Measurements from ENCODE around the gene AXIN1. TPM values are rescaled to one million over a fixed set of nuclear protein-coding genes. Genes with fewer than 3 reads are reported as not detected.

The AXIN1 gene
- total and polyA plus RNA-seq, 9 of the 15 experiments (the other 6 are each of a cell fraction or from before 2014, with no cell fraction given), result 0.42 to 58.0 (median 25.9) TPM

DNA sequence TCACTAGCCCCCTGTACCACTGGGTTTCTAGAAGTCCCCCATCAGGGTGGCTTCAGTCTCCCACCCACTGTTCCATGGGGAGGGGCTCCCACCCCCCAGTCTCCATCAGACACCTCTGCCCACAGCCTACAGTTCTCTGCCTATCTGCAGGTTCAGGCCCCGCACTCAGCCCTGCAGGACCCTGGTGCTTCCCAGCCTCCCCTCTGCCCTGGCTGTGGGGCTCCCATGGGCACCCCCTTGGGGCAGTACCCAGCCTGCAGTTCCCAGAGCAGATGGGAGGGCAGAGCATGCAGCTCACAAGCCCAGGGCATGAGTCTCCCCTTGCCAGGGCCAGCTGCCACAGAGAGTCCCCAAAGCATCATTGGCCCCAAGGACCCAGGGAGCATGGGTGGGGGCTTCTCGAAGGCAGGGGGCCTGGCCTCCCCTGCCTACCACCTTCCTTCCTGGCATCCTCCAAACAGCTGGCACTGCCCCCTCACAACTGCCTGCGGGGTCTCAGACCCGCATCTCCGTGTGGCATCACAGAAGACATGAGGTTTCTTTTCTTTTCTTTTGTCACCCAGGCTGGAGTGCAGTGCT is 20.6 kb upstream of the AXIN1 start:
- H3K4me1 ChIP-seq (replicated peaks in 1 of 2; ENCODE audit: control insufficient read depth in 2 of 2, insufficient read depth in 2 of 2, low read length in 2 of 2), result peaks cover 9 to 61% of the 10 kb centered on the region in 2 experiments
- H3K27me3 ChIP-seq (ENCODE audit: control insufficient read depth in 2 of 2, insufficient read depth in 2 of 2, low read length in 2 of 2), result no peaks in the 10 kb centered on the region
- peaks cover 13% of the 10 kb centered on the region for H3K79me2 ChIP-seq (ENCODE audit: control insufficient read depth, insufficient read depth, low read length)
- ATAC-seq, result no peak
- no peak overlapping the region for H3K27ac ChIP-seq (ENCODE audit: extremely low read depth, low read depth, low read length)
- H4K20me1 ChIP-seq (replicated peaks; ENCODE audit: control insufficient read depth, insufficient read depth, low read length), result no peaks in the 10 kb centered on the region
- H3K9ac ChIP-seq (ENCODE audit: insufficient read depth in 1 of 2, low read depth in 2 of 2, low read length in 2 of 2), result no peak overlapping the region
- BruUV-seq (replicated peaks), result no TSS peak
- CTCF ChIA-PET (ENCODE audit: low intra/inter-chr PET ratio), result no interaction called here
- peaks cover 5% of the 10 kb centered on the region for H3K9me1 ChIP-seq (ENCODE audit: control insufficient read depth, insufficient read depth, low read length)
- no peak overlapping the region for H2AFZ ChIP-seq (ENCODE audit: low read depth, low read length)
- in situ Hi-C loops (cut with MboI) (no loop called here), intact Hi-C loops (cut with micrococcal nuclease) (no loop called here)
- H3K36me3 ChIP-seq (ENCODE audit: control insufficient read depth, insufficient read depth, low read length), result peaks cover 76% of the 10 kb centered on the region; the same call in 2 of the 3 replicates
- WGBS (ENCODE audit: insufficient coverage, low coverage, missing lambda C conversion rate), result 72% methylated on average over 4 of the region's 5 CpGs
- POLR2A ChIA-PET, result no interaction called here
- no peaks in the 10 kb centered on the region for H3K9me3 ChIP-seq (replicated peaks; ENCODE audit: control insufficient read depth, insufficient read depth, low read depth, low read length)
- no peak for DNase-seq (ENCODE audit: extremely low read depth in 1 of 4, low spot score in 3 of 4)
- TF ChIP-seq, protein P1, sequence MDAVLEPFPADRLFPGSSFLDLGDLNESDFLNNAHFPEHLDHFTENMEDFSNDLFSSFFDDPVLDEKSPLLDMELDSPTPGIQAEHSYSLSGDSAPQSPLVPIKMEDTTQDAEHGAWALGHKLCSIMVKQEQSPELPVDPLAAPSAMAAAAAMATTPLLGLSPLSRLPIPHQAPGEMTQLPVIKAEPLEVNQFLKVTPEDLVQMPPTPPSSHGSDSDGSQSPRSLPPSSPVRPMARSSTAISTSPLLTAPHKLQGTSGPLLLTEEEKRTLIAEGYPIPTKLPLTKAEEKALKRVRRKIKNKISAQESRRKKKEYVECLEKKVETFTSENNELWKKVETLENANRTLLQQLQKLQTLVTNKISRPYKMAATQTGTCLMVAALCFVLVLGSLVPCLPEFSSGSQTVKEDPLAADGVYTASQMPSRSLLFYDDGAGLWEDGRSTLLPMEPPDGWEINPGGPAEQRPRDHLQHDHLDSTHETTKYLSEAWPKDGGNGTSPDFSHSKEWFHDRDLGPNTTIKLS (IDR thresholded peaks at IDR 0.05; ENCODE audit: borderline replicate concordance, low read depth), result no peak
- FAIRE-seq, result no peak
- H3K4me2 ChIP-seq (ENCODE audit: insufficient read depth, low read length), result no peak overlapping the region
- no peak overlapping the region for H3K4me3 ChIP-seq

DNA sequence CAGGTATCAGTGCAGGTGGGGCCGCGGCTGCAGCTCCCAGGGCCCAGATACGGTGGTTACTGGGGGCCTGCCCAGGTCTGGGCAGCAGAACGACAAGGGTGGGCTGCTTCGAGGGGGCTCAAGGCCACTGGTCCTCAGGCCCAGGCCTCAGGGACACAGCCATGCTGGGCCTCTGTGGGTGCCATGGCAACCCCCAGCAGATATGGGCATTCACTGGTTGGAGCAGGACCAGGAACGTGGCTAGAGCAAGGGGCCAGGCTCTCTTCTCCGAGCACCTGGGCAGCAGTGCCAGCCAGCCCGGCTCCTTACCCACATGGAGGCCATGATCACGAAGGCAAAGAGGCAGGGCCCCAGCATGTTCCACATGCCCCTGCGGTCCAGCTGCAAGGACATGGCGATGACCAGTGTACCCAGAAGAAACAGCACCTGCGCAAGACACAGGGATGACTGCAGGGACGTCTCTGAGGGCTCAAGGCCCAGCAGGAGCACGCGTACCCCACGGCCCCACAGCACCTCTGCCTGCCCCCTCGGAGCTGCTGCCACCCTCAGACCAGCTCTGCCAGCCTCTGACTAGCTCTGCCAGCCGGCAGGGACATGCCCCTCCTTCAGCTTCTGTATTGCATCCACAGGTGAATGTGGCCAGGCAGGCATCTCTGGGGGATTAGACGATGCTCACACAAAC is 19.9 kb upstream of the AXIN1 start:
- FAIRE-seq, result no peak

More for the DNA sequence above, 19.9 kb upstream of the AXIN1 start:
- H3K4me1 ChIP-seq (replicated peaks in 1 of 2; ENCODE audit: control insufficient read depth in 2 of 2, insufficient read depth in 2 of 2, low read length in 2 of 2), result peaks cover 9 to 65% of the 10 kb centered on the region in 2 experiments
- H3K27me3 ChIP-seq (ENCODE audit: control insufficient read depth in 2 of 2, insufficient read depth in 2 of 2, low read length in 2 of 2), result no peaks in the 10 kb centered on the region
- no peaks in the 10 kb centered on the region for H3K9me3 ChIP-seq (replicated peaks; ENCODE audit: control insufficient read depth, insufficient read depth, low read depth, low read length)
- ChIA-PET CTCF (ENCODE audit: low intra/inter-chr PET ratio) (no interaction called here), POLR2A (no interaction called here)
- H4K20me1 ChIP-seq (replicated peaks; ENCODE audit: control insufficient read depth, insufficient read depth, low read length), result no peaks in the 10 kb centered on the region
- peaks cover 83% of the 10 kb centered on the region; the same call in 2 of the 3 replicates for H3K36me3 ChIP-seq (ENCODE audit: control insufficient read depth, insufficient read depth, low read length)
- H3K9me1 ChIP-seq (ENCODE audit: control insufficient read depth, insufficient read depth, low read length), result peaks cover 5% of the 10 kb centered on the region
- H3K4me3 ChIP-seq, result no peak overlapping the region
- H2AFZ ChIP-seq (ENCODE audit: low read depth, low read length), result no peak overlapping the region
- ATAC-seq (no peak), DNase-seq (ENCODE audit: extremely low read depth in 1 of 4, low spot score in 3 of 4) (no peak)
- peaks cover 13% of the 10 kb centered on the region for H3K79me2 ChIP-seq (ENCODE audit: control insufficient read depth, insufficient read depth, low read length)
- H3K9ac ChIP-seq (ENCODE audit: insufficient read depth in 1 of 2, low read depth in 2 of 2, low read length in 2 of 2), result peak overlapping the region in 1 of 2 experiments; percentile 92; a peak in 1 of 4 replicates
- no TSS peak for BruUV-seq (replicated peaks)
- H3K27ac ChIP-seq (ENCODE audit: extremely low read depth, low read depth, low read length), result no peak overlapping the region
- H3K4me2 ChIP-seq (ENCODE audit: insufficient read depth, low read length), result no peak overlapping the region
- WGBS (ENCODE audit: insufficient coverage, low coverage, missing lambda C conversion rate), result 86% methylated on average over 15 of the region's 19 CpGs
- intact Hi-C loops (cut with micrococcal nuclease), result no loop called here
- in situ Hi-C loops (cut with MboI), result no loop called here
- TF ChIP-seq ZNF408 (CRISPR knock-in tag; IDR thresholded peaks at IDR 0.05; ENCODE audit: low read depth) (no peak), POLR2G (IDR thresholded peaks at IDR 0.05; ENCODE audit: low read depth, low read length) (peak; percentile 14; the same call in 1 of the 2 replicates)

Data from K562 (cell line).